NCI-H2196 (cell line): Measurements from ENCODE around the gene TMEM200B.
"Not testable (repeated sequence)": the region's sequence is repeated elsewhere in the genome, so short reads cannot be mapped to it uniquely, and the experiment has no call there.

Experiments used
- DNase-seq: peaks from one replicate; lab custom pipeline; 2025; ENCODE audit not compliant: unreplicated experiment; lab: John Stamatoyannopoulos, UW

Gene TMEM200B

DNA sequence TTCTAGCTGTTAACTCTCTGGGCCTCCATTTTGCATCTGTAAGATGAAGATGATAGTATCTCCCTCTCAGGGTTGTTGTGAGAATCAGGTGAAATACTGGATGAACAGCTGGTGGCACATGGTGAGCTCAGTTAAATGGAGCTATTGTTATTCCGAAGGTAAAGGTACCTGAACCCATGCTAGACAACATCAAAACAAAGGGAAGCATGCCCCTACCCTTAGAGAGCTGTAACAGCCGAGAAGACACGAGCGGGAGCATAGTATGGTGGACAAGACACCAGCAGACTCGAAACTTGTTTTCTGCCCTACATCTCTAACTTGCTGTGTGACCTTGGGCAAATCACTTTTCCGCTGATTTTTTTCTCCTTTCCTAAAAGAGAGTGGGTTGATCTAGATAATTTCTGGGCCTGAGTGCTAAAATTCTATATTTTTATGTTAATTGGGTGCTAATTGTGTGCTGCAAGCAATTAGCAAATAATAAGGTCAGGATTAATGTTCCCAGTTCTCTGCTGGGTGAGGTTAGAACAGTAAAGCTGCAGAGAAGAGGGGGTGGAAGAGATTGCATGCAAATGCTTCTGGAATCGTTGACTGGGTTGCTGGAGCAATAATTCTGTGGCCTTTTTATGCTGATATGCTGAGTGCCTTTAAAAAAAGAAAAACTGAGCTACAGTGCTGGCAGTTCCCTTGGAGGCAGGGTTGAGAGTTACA is 10.8 kb downstream of the TMEM200B start:
- no peak for DNase-seq

DNA sequence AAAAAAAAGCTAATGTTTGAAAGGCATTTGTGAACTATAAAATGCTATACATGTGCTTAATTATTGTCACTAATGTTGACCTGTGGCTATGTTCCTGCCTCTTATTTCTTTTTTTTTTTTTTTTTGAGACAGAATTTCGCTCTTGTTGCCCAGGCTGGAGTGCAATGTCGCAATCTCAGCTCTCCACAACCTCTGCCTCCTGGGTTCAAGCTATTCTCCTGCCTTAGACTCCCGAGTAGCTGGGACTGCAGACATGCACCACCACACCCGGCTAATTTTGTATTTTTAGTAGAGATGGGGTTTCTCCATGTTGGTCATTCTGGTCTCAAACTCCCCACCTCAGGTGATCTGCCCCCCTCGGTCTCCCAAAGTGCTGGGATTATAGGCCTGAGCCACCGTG is 15.7 kb downstream of the TMEM200B start:
- not testable (repeated sequence) for DNase-seq

GRCh38 chr1:29105822-29106221 is 17.9 kb downstream of the TMEM200B start:
- peak; percentile 31 for DNase-seq

DNA sequence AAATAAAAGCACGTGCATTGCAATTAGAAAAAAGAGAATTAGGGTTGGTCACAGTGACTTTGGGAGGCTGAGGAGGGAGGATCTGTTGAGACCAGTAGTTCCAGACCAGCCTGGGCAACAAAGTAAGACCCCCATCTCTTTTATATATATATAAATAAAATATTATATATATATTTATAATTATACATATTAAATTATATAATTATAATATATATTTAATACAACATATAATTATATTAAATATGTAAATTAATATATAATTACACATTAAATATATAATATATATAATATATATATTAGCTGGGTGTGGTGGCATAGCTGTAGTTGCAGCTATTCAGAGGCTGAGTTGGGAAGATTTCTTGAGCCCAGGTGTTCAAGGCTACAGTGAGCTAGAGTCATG is 23.2 kb downstream of the TMEM200B start:
- no peak for DNase-seq

DNA sequence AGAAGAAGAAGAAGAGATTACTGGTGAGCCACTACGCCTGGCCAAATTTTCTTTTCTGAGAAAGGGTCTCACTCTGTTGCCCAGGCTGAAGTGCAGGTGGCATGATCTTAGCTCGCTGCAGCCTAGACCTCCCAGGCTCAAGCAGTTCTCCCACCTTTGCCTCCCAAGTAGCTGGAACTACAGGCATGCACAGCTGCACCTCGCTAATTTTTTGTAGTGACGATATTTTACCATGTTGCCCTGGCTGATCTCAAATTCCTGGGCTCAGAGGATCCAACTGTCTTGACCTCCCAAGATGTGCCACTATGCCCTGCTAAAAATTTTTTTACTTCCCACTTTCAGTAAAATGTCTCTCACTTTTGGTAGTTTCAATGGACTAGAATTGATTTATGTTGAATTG is 24.4 kb downstream of the TMEM200B start:
- no peak for DNase-seq

- DNase-seq: no peak
These were observed 27.3 kb downstream of the TMEM200B start for GRCh38 chr1:29096231-29096886.

- DNase-seq: no peak
These were observed 28.7 kb downstream of the TMEM200B start for GRCh38 chr1:29094954-29095353.

GRCh38 chr1:29094433-29094832 is 29.3 kb downstream of the TMEM200B start:
- no peak for DNase-seq

GRCh38 chr1:29092704-29093103 is 31.0 kb downstream of the TMEM200B start:
- not testable (repeated sequence) for DNase-seq

DNA sequence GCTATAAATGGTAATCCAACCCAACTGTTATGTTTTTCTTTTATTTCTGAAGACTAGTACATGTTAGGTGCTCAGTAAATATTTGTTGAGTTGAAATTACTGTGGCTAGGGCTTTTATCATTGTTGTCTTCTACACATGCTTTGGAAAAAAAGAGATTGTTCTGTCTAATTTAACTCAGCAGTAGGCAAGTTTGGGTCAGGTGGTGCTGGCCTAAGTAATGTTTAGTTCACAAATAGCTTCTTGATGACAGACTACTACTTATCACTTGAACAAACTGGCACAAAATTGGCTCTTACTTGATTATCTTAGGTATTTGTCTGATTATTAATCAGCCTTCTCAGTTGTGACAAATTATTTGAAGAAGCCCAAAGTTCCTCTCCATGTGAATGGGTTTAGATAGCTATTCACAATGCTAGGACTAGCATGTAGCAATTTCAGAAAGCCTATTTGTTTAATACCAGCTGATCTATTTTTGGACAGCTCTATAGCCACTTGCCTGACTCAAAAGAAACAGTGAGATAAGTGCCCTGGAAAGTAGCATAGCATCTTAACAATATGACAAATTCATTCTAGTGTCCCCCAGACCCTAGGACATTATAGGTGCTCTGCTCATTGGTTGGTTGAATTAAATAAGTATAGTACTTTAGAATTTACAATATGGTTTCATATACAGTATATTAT is 32.6 kb downstream of the TMEM200B start:
- DNase-seq: no peak

DNA sequence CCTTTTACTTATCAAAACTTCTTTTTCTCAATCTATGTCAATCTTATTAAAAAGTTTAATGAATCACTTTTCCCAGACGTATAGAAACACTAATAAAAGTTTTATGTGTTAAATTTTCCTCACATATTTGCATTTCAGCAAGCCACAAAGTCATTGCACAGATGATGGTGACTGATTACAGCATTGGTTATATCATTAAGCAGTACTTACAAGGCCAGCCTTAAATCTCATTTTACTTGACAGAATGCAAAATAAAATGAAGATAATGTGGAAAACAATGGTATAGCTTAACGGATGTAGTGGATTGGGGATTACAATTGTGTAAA is 39.5 kb downstream of the TMEM200B start:
- DNase-seq: no peak

- no peak for DNase-seq
These were observed 40.1 kb downstream of the TMEM200B start for GRCh38 chr1:29083317-29084195.

GRCh38 chr1:29082519-29082918 is 41.2 kb downstream of the TMEM200B start:
- DNase-seq: no peak

DNA sequence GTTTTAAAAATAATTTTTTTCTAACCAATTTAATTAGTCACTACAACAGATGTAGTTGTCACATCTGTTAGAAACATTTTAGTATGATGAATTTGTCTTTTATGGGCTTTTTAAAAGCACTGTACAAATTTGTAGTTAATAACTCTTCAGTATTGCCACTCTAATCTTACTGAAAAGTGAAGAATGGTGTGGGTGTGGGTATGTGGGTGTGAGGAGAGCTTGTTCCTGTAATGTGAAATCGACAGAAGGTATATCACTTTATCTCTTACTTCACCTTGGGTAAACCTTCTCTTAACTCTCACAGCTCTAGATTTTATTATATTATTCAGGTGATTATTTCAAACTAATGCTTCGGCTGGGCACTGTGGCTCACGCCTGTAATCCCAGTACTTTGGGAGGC is 42.5 kb downstream of the TMEM200B start:
- no peak for DNase-seq

DNA sequence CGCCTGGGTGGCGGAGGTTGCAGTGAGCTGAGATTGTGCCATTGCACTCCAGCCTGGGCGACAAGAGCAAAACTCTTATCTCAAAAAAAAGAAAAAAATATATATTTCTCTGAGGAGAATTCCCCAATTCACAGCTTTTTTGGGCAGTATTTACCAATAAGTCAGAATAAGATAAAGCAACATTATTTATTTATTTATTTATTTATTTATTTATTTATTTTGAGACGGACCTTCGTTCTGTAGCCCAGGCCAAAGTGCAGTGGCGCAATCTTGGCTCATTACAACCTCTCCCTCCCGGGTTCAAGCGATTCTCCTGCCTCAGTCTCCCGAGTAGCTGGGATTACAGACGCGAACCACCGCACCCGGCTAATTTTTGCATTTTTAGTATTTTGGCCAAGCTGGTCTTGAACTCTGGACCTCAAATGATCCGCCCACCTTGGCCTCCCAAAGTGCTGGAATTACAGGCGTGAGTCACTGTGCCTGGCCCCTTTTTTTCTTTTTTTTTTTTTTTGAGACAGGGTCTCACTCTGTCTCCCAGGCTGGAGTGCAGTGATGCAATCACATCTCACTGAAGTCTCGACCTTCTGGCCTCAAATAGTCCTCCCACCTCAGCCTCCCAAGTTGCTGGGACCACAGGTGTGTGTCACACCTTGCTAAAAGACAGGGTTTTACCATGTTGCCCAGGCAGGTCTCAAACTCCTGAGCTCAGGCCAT is 43.6 kb downstream of the TMEM200B start:
- not testable (repeated sequence) for DNase-seq

DNA sequence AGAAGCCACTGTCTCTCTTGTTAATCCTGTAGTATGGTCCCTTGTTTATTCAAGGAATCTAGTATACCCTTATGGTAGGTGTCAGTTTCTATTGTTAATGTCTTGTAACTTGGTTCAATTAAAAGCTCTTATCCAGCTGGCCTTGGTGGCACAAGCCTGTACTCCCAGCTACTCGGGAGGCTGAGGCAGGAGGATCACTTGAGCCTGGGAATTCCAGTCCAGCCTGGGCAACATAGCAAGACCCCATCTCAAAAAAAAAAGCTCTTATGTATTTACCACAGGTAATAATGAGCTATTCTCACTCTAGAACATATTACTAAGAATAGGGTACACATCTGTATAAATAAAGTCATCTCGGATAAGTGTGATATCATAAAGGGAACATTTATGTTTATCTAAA is 46.5 kb downstream of the TMEM200B start:
- DNase-seq: no peak
